DND-41 (cell line): Measurements from ENCODE around the gene PLD1.

Experiments used
- ATAC-seq: fragments of 200-7000 bp; cut with Tn5 transposase; 3 replicates; pipeline ENCODE4 v1.9.1; 2021; ENCODE audit warnings: low read depth; ENCODE audit not compliant: insufficient read depth
- DNase-seq: peaks from one replicate; pipeline ENCODE4 v3.0.0-alpha.2; 2020
- H2AFZ ChIP-seq: 2 replicates; pipeline ENCODE4 v1.6.0; 2012; ENCODE audit warnings: low read depth, low read length
- H3K27ac ChIP-seq: 2 replicates; pipeline ENCODE4 v1.5.1; 2012; ENCODE audit warnings: low read length, inconsistent platforms
- H3K27me3 ChIP-seq: fragments of 200-600 bp; sonication (generic); 2 replicates; pipeline ENCODE4 v1.6.0; 2012; ENCODE audit warnings: low read length, mild to moderate bottlenecking, inconsistent platforms; ENCODE audit not compliant: insufficient read depth, poor library complexity
- H3K36me3 ChIP-seq: 2 replicates; pipeline ENCODE4 v1.5.1; 2012; ENCODE audit warnings: low read length, inconsistent platforms; ENCODE audit not compliant: insufficient read depth
- H3K4me1 ChIP-seq: 2 replicates; pipeline ENCODE4 v1.5.1; 2012; ENCODE audit warnings: mild to moderate bottlenecking, low read length; ENCODE audit not compliant: insufficient read depth
- H3K4me2 ChIP-seq: 2 replicates; pipeline ENCODE4 v1.6.0; 2012; ENCODE audit warnings: mild to moderate bottlenecking, moderate library complexity, low read length, inconsistent platforms; ENCODE audit not compliant: insufficient read depth
- H3K4me3 ChIP-seq, 2 experiments: fragments of 200-600 bp in 1 of 2; shearing (Covaris generic) in 1 of 2; 2 replicates each; pipeline ENCODE4 v1.5.1; 2012 to 2016; ENCODE audit warnings: inconsistent platforms in 2 of 2, low read length in 2 of 2, mild to moderate bottlenecking in 2 of 2, low read depth in 1 of 2, moderate library complexity in 1 of 2
- H3K79me2 ChIP-seq: 2 replicates; pipeline ENCODE4 v1.6.0; 2012; ENCODE audit warnings: low read length, inconsistent platforms; ENCODE audit not compliant: insufficient read depth
- H3K9ac ChIP-seq: 2 replicates; pipeline ENCODE4 v1.6.0; 2012; ENCODE audit warnings: low read depth, mild to moderate bottlenecking, inconsistent platforms, low read length, moderate library complexity
- H3K9me3 ChIP-seq: 2 replicates; pipeline ENCODE4 v1.5.1; 2012; ENCODE audit warnings: low read length, moderate library complexity, mild to moderate bottlenecking, inconsistent platforms; ENCODE audit not compliant: insufficient read depth, severe bottlenecking
- H4K20me1 ChIP-seq: 2 replicates; pipeline ENCODE4 v1.6.0; 2012; ENCODE audit warnings: low read length; ENCODE audit not compliant: insufficient read depth
- CTCF ChIP-seq: IDR thresholded peaks from 2 replicates; pipeline ENCODE4 v1.5.1; 2012; ENCODE audit warnings: borderline replicate concordance, low read length, moderate library complexity, mild to moderate bottlenecking; ENCODE audit not compliant: poor library complexity, severe bottlenecking; ENCODE audit errors: extremely low read depth
- EZH2 ChIP-seq: IDR thresholded peaks from 3 replicates; pipeline ENCODE4 v1.6.1; 2012; ENCODE audit warnings: borderline replicate concordance, low read depth, mild to moderate bottlenecking, moderate library complexity, low read length, inconsistent platforms; ENCODE audit not compliant: severe bottlenecking

Gene PLD1

DNA sequence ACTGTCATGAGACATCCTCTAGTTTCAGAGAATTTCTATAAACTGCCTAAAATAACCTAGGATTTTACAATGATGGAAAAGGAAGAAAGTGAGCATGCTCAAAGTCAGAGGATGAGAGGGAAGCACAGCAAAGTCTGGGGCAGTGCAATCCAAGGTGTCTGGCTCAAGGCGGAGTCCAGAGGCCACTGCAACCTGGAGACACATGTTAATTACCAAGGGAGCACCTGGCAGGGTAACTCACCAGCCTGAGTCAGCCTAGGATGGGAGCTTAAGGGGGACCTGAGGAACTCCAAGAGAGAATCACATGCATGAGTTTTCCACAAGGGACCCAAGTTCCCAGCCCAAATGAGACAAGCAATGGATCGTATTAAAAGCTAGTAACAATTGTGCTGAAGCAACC, 49.8 kb downstream of the PLD1 start:
- ATAC-seq (no peak), DNase-seq (no peak)
- peaks cover 25% of the 10 kb centered on the region for H3K27me3 ChIP-seq
- no peak overlapping the region for H3K4me3 ChIP-seq
- no peaks in the 10 kb centered on the region for H3K4me1 ChIP-seq
- no peak overlapping the region for H3K4me2 ChIP-seq
- no peaks in the 10 kb centered on the region for H3K79me2 ChIP-seq
- no peak for TF ChIP-seq CTCF
- no peak for TF ChIP-seq EZH2
- no peak overlapping the region for H2AFZ ChIP-seq
- no peaks in the 10 kb centered on the region for H4K20me1 ChIP-seq
- H3K9me3 ChIP-seq: no peaks in the 10 kb centered on the region
- H3K9ac ChIP-seq: no peak overlapping the region
- H3K36me3 ChIP-seq: no peaks in the 10 kb centered on the region
- H3K27ac ChIP-seq: no peak overlapping the region

DNA sequence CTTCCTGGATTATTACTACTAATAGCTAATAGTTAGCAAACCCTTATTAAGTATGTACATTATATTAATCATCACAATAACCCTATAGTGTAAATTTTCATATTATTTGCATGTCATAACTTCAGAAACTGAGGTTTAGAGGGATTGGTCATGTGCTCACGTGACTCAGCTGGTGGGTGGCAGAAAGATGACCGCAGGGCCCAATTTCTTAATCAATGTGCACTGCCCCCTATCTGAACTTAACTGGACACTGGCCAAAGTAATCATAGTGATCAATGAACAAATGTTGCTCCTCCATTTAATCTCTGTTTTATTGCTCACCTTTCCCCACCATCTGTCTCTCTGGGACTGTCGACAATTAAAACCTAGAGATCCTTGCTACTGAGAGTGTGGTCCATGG, 52.2 kb downstream of the PLD1 start:
- no peak for DNase-seq
- Histone ChIP-seq H3K4me1 (no peaks in the 10 kb centered on the region), H2AFZ (no peak overlapping the region), H3K4me2 (no peak overlapping the region), H3K27ac (no peak overlapping the region), H3K9ac (no peak overlapping the region), H3K36me3 (no peaks in the 10 kb centered on the region), H3K27me3 (peaks cover 32% of the 10 kb centered on the region), H4K20me1 (no peaks in the 10 kb centered on the region), H3K79me2 (no peaks in the 10 kb centered on the region), H3K4me3 (no peak overlapping the region), H3K9me3 (no peaks in the 10 kb centered on the region)
- no peak for ATAC-seq
- no peak for TF ChIP-seq EZH2
- no peak for TF ChIP-seq CTCF

DNA sequence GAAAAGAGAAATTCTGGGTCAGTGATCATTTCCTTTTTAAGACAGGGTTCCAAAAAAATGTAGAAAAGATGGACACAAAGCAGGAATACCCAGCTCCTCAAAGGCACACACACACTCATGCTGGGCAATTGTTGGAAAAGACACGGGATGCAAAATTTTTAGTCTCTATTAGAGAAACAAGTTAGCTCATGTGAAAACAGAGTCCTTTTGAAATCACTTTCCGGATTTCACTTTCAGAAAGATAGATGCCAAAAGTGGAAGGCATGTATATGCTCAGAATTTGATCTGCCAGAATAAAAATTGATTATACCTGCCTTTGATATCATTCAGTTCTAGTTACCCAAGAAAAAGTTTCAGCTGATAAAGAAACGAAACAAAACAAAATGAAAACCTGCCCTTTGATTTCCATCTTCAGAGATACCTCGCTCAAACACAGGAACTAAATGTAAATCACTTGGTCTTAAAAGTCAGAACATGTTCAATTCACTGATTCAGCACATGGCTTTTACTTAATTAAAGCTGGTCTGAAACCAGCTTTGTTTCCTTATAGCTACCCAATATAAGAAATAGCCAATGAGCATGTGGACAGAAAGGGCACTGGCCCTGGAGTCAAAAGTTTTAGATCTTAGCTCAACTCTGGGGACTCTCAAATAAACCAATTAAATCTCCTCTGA, 52.8 kb downstream of the PLD1 start:
- Histone ChIP-seq H3K4me1 (no peaks in the 10 kb centered on the region), H3K4me3 (no peak overlapping the region), H3K9ac (no peak overlapping the region), H3K27ac (no peak overlapping the region), H3K27me3 (peaks cover 31% of the 10 kb centered on the region), H3K36me3 (no peaks in the 10 kb centered on the region), H4K20me1 (no peaks in the 10 kb centered on the region), H3K79me2 (no peaks in the 10 kb centered on the region), H3K9me3 (no peaks in the 10 kb centered on the region), H2AFZ (no peak overlapping the region), H3K4me2 (no peak overlapping the region)
- TF ChIP-seq CTCF (no peak), EZH2 (no peak)
- no peak for ATAC-seq
- DNase-seq: no peak
